T-helper 1 cell treated with Interleukin-12 subunit alpha and Interleukin-12 subunit beta and Interleukin-4 antibody, amounts not matched to agents 30 μg/mL and 1 μg/mL, for 36 hours (primary cell): ENCODE measurements around the gene KMT5C.
"Not testable (repeated sequence)": the region's sequence is repeated elsewhere in the genome, so short reads cannot be mapped to it uniquely, and the experiment has no call there.

Source experiments
- H3K27ac Mint-ChIP-seq: one replicate; pipeline ENCODE4 v1.8.0; 2021; ENCODE audit warnings: mild to moderate bottlenecking, mixed read lengths
- H3K27me3 Mint-ChIP-seq: one replicate; pipeline ENCODE4 v1.8.0; 2021; ENCODE audit warnings: low read depth, mixed read lengths
- H3K36me3 Mint-ChIP-seq: one replicate; pipeline ENCODE4 v1.8.0; 2021; ENCODE audit warnings: low read depth, mixed read lengths
- H3K4me1 Mint-ChIP-seq: one replicate; pipeline ENCODE4 v1.8.0; 2021; ENCODE audit warnings: low read depth, mixed read lengths
- H3K4me3 Mint-ChIP-seq: one replicate; pipeline ENCODE4 v1.8.0; 2021; ENCODE audit warnings: mild to moderate bottlenecking, moderate library complexity, mixed read lengths
- H3K9me3 Mint-ChIP-seq: one replicate; pipeline ENCODE4 v1.8.0; 2021; ENCODE audit warnings: mixed read lengths

The KMT5C gene

DNA sequence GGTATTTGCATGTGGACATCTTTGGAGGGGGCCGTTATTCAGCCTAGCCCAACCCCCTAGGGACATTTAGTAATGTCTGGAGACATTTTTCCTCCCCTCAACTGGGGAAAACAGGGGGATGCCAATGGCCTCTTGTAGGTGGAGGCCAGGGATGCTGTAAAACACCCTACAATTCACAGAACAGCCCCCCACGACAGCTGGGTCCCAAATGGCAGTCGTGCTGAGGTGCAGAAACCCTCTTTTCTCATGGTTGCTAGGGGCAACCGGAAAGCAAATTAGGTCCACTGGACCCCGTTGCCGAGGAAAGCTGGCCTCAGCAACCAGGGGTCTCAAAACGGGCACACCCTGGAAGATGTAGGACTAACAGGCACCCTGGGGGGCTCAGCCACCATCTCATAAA, 29.2 kb upstream of the KMT5C start:
- no peaks in the 10 kb centered on the region for H3K27me3 Mint-ChIP-seq
- H3K36me3 Mint-ChIP-seq = peaks cover 3% of the 10 kb centered on the region
- H3K9me3 Mint-ChIP-seq = no peaks in the 10 kb centered on the region
- H3K4me1 Mint-ChIP-seq = peaks cover 2% of the 10 kb centered on the region
- H3K4me3 Mint-ChIP-seq = no peak overlapping the region
- no peak overlapping the region for H3K27ac Mint-ChIP-seq

DNA sequence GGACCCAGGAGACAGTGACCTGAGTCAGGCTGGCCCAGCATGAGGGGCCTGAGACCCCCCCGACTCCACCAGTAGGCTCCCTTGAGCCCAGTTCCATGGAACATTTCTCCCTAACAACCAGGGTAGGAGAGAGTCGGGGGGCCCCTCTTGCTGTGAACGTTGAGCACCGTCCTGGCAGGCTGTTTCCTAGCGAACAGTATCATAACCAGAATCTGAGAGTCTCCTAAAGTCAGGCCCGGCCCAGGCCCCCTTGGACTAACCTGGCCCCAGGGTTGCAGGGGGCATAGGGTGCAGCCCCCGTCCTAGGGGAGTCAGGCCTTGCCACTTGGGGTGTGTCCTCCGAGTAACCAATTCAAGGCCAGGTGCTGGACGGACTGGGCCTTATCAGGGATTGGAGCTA, 28.3 kb upstream of the KMT5C start:
- no peaks in the 10 kb centered on the region for H3K4me1 Mint-ChIP-seq
- no peaks in the 10 kb centered on the region for H3K9me3 Mint-ChIP-seq
- H3K36me3 Mint-ChIP-seq = peaks cover 3% of the 10 kb centered on the region
- no peak overlapping the region for H3K4me3 Mint-ChIP-seq
- no peak overlapping the region for H3K27ac Mint-ChIP-seq
- no peaks in the 10 kb centered on the region for H3K27me3 Mint-ChIP-seq

DNA sequence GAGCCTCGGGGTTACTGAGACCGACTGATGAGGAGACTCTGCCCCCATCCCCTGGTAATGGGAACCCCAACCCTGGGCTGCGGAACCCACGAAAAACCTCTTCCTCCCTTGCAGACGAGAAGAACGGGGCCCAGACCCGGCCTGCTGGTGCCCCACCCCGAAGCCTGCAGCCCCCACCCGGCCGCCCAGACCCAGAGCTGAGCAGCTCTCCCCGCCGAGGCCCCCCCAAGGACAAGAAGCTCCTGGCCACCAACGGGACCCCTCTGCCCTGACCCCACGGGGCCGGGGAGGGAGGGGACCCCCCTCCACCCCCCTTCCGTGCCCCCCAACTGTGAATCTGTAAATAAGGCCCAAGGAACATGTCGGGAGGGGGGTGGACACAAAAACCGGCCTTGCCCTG, 27.9 kb upstream of the KMT5C start:
- Mint-ChIP-seq H3K4me3 (no peak overlapping the region), H3K36me3 (peaks cover 3% of the 10 kb centered on the region), H3K4me1 (no peaks in the 10 kb centered on the region), H3K9me3 (no peaks in the 10 kb centered on the region), H3K27ac (no peak overlapping the region), H3K27me3 (no peaks in the 10 kb centered on the region)

DNA sequence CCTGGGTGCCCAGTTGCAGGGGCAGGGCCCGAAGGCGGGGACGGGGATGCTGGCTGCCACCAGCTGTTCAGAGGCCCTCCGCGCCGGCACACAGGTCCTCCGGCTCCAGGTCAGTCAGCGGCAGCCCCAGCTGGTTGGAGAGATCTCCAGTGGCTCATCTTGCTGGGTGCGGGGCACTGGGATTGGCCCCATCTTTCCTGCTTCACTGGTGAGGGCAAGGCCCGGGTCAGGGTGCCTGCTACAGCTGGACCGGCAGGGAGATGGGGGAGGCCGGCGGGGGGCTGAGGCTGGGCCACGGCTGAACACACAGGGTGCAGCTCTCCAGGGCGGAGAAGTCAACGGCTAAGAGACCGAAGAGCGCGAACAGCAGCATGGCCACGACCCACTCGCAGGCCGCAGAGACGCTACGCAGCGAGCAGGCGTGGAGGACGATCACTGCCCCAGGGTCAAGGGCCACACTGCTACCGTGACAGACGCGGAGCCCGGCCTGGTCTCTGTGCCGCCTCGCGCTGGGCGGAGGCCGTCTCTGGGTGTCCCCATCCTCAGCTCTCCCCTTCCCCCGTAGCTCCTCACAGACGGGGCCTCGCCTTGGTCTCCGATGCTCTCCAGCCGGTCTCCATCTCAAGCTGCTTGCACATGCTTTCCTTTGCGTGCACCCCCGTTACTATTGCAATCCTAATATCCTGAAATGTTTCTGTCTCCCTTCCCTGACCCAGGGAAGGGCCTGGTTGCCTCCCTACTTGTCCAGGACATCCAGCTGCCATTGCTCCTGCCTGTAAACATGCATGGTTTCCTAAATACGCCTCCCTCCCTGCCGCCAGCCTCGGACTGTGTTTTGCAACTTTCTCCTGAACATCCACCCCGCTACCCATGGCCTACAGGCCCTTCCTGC, 26.8 kb upstream of the KMT5C start:
- Mint-ChIP-seq H3K36me3 (no peaks in the 10 kb centered on the region), H3K9me3 (no peaks in the 10 kb centered on the region), H3K27ac (no peak overlapping the region), H3K4me3 (no peak overlapping the region), H3K27me3 (no peaks in the 10 kb centered on the region), H3K4me1 (no peaks in the 10 kb centered on the region)

DNA sequence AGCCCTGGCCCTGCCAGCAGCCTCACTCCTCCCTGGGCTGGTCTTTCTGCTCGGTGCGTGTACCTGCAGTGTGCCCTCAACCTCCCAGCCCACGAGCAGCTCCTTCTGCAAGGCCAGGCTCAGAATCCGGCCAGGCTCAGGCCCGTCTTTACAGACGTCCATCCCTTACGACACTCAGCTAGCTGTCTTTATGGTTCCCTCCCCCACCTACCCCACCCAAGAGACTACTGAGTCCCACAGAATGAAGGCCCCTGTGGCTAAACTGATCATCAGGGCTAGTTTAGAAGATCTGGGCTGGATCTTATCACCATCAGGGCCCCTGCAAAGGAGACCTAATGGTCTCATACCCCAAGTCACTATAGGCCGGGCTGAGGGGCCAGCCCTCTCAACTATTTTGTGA, 25.3 kb upstream of the KMT5C start:
- Mint-ChIP-seq H3K9me3 (no peaks in the 10 kb centered on the region), H3K27me3 (no peaks in the 10 kb centered on the region), H3K4me3 (no peak overlapping the region), H3K36me3 (no peaks in the 10 kb centered on the region), H3K27ac (no peak overlapping the region), H3K4me1 (no peaks in the 10 kb centered on the region)

DNA sequence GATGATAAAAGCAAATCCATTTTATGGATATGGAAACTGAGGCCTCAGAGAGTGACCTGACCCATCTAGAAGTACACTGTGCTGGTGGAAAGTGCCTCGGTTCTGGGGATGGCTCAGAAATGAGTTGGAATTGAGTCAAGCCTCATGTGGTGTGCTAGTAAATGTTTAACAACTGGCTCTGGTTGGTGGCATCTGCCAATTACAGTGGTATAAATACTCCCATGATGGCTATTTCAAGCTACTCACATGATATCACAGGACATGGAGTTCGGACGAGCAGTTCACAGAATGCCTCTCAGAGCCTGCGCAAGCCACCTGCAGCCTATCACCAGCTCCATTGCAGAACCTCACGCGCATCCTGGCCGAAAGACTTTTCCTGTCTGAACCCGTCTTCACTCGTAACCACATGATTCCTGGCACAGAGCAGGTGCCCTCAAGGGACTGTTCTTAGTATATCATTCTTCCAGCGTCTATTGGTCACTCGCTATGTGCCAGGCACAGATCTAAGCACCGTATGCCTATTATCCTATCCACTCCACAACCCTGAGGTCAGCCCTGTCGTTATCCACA, 23.6 kb upstream of the KMT5C start:
- H3K27me3 Mint-ChIP-seq = no peaks in the 10 kb centered on the region
- H3K4me3 Mint-ChIP-seq = no peak overlapping the region
- no peak overlapping the region for H3K27ac Mint-ChIP-seq
- no peaks in the 10 kb centered on the region for H3K9me3 Mint-ChIP-seq
- H3K4me1 Mint-ChIP-seq = no peaks in the 10 kb centered on the region
- H3K36me3 Mint-ChIP-seq = no peaks in the 10 kb centered on the region

DNA sequence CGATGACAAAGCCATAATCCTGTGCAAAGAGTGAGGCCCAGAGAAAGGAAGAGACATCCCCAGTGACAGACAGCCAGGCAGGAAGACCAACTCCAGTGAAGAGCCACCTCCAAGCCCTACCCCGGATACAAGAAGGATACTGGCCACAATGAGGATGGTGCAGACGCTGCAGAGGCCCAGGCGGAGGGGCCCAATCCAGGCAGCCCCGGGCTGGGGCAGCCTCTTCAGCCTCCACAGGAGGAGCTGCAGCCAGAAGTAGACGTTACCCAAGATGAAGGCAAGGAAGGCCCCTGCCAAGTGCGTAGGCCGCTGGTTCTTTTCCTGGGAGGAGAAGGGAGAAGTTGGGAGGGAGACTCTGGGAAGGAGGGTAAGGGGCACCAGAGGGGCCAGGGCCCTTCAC, 23.0 kb upstream of the KMT5C start:
- Mint-ChIP-seq H3K4me3 (no peak overlapping the region), H3K36me3 (no peaks in the 10 kb centered on the region), H3K27me3 (peaks cover under 1% of the 10 kb centered on the region), H3K4me1 (no peaks in the 10 kb centered on the region), H3K9me3 (no peaks in the 10 kb centered on the region), H3K27ac (no peak overlapping the region)

DNA sequence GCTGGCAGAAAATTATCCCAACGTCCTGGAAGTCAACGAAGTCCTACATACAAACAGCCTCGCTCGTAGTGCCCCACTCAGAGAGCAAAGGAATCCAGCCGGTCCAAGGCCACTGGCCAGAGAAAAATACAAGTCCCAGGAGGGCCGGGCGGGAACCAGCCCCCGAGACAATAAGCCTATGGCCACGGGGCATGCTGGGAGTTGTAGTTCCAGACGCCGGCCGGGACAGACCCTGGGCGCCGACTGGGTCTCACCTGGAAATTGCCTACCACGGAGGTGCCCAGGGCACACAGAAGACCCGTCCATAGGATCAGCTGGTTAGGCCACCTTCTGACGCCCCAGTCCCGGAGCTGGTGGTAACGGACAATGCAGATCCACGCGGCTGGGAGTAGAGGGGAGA, 19.9 kb upstream of the KMT5C start:
- no peaks in the 10 kb centered on the region for H3K9me3 Mint-ChIP-seq
- no peak overlapping the region for H3K27ac Mint-ChIP-seq
- peaks cover 9% of the 10 kb centered on the region for H3K27me3 Mint-ChIP-seq
- peaks cover 4% of the 10 kb centered on the region for H3K4me1 Mint-ChIP-seq
- no peak overlapping the region for H3K4me3 Mint-ChIP-seq
- no peaks in the 10 kb centered on the region for H3K36me3 Mint-ChIP-seq

DNA sequence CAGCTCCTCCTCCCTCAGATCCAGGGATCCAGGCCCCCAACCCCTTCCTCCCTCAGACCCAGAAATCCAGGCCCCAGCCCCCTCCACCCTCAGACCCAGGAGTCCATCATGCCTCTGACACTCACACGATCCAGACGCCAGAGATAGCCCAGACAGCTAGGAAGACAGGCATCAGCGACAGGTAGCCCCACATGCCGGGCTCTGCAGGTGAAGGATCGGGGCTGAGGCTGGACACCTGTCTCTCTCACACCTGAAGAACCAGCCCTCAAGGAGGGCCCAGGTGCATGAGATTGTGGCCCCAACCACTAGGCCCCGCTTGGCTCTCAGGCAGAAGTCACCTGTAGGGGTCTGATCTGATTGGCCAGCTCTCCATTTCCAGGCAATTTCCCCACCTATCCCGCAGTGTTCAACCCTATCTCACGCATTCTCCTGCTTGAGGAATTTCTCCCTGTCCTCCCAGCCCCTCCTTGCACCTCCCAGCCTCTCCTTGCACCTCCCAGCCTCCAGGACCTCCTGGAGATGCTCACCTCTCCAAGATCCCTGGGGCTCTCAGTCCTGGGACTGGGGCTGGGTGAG, 18.7 kb upstream of the KMT5C start:
- H3K27me3 Mint-ChIP-seq = peaks cover 9% of the 10 kb centered on the region
- H3K27ac Mint-ChIP-seq = no peak overlapping the region
- H3K36me3 Mint-ChIP-seq = no peaks in the 10 kb centered on the region
- H3K9me3 Mint-ChIP-seq = no peaks in the 10 kb centered on the region
- H3K4me1 Mint-ChIP-seq = peaks cover 7% of the 10 kb centered on the region
- no peak overlapping the region for H3K4me3 Mint-ChIP-seq

DNA sequence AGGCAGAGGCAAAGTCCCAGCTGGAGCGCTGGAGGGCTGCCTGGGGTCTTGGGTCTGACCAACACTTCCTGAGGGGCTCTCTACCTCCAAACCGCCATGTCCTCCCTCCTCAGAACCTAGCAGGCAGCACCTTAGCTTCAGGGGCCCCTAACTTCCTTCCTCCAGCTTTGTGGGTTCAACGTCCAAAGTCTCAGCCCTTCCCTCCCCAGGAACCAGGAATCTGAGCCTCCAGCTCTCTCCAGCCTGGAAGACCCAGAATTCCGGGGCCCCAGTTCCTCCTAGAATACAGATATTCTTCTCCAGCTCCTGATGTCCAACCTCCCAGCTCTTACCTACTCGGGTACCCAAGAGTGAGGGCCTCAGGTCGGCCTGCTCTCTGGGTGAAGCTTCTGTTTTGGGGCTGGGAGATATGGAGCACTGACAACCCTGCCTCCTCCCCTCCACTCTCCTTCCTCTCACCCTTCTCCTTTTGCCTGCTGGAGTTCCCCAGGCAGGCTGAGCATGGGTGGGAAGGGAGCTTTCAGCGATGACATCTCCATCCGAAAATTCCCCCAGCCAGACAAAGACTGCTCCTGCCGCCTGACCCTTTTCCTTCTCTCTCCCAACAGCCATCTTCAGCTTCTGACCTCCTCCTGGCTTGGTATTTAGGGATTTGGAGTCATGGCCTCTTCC, 18.1 kb upstream of the KMT5C start:
- H3K27me3 Mint-ChIP-seq = peaks cover 9% of the 10 kb centered on the region
- no peak overlapping the region for H3K4me3 Mint-ChIP-seq
- no peak overlapping the region for H3K27ac Mint-ChIP-seq
- no peaks in the 10 kb centered on the region for H3K9me3 Mint-ChIP-seq
- no peaks in the 10 kb centered on the region for H3K36me3 Mint-ChIP-seq
- peaks cover 7% of the 10 kb centered on the region for H3K4me1 Mint-ChIP-seq

DNA sequence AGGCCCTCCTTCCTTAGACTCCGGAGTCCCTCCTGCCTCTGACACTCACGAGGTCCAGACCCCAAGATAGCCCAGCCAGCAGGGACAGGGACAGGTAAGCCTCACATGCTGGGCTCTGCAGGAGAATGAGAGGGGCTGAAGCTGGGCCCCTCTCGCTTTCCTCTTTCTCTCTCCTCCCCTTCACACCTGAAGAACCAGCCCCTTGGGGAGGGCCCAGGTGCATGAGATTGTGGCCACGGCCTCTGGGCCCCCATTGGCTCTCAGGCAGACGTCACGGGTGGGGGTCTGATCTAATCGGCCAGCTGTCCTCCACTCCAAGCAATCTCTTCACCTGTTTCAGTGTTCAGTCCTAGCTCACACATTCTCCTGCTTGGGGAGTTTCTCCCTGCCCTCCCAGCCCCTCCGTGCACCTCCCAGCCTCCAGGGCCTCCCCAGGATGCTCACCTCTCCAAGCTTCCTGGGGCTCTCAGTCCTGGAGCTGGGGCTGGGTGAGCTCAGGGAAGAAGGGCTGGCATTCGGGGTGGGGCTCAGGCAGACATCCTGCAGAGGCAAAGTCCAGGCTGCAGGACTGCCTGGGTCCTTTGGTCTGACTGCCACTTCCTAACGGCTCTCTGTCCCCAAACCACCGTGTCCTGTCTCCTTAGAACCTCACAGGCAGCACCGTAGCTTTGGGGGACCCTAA, 17.3 kb upstream of the KMT5C start:
- Mint-ChIP-seq H3K4me3 (no peak overlapping the region), H3K4me1 (peaks cover 7% of the 10 kb centered on the region), H3K27me3 (peaks cover 9% of the 10 kb centered on the region)

DNA sequence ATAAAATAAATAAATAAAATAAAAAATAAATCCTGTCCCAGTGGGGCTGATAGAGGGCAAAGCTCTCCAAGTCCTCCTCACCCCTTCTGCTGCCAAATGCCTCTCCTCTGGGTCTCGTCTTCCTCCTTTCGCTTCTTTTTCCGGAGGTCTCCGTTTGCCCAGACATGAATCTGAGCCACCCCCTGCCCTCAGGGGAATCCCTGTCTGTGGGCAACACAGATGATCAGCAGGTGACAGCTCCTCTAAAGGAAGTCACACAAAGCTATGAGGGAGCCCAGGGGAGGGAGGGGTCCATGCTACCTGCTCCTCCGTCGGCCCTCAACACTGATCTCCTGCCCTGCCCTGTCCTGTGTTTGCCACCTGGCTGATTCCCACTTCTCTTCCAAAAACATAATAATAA, 15.0 kb upstream of the KMT5C start:
- Mint-ChIP-seq H3K27me3 (peaks cover 13% of the 10 kb centered on the region), H3K9me3 (no peaks in the 10 kb centered on the region), H3K27ac (no peak overlapping the region), H3K36me3 (no peaks in the 10 kb centered on the region), H3K4me3 (no peak overlapping the region), H3K4me1 (peaks cover 7% of the 10 kb centered on the region)

More for the DNA sequence above, 17.3 kb upstream of the KMT5C start:
- H3K36me3 Mint-ChIP-seq = no peaks in the 10 kb centered on the region
- H3K27ac Mint-ChIP-seq = no peak overlapping the region
- no peaks in the 10 kb centered on the region for H3K9me3 Mint-ChIP-seq

DNA sequence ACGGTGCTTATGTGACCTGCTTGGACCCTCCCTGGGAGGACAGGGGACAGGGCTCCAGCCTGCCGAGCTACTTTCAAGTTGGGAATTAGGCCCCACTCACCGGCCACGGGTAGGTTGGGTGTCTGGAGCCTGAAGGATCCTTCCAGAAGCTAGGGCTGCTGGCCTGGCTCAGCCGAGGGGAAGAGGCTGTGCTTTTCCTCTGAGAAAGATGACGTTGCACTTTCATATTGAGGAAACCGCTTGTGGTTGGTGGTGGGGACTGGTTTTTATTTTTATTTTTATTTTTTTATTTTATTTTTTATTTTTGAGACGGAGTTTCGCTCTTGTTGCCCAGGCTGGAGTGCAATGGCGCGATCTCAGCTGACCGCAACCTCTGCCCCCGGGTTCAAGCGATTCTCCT, 14.5 kb upstream of the KMT5C start, which contains the start of gene TMEM150B:
Gene TMEM150B (minus strand): TSS at position 170 of the 400 bp plus-strand sequence. CDS start 4,305 bp downstream, outside the sequence.
- H3K27me3 Mint-ChIP-seq = peaks cover 13% of the 10 kb centered on the region
- H3K4me1 Mint-ChIP-seq = peaks cover 7% of the 10 kb centered on the region
- no peaks in the 10 kb centered on the region for H3K36me3 Mint-ChIP-seq
- no peak within 1 kb of the TSS for H3K4me3 Mint-ChIP-seq
- H3K9me3 Mint-ChIP-seq = no peaks in the 10 kb centered on the region
- no peak within 1 kb of the TSS for H3K27ac Mint-ChIP-seq

DNA sequence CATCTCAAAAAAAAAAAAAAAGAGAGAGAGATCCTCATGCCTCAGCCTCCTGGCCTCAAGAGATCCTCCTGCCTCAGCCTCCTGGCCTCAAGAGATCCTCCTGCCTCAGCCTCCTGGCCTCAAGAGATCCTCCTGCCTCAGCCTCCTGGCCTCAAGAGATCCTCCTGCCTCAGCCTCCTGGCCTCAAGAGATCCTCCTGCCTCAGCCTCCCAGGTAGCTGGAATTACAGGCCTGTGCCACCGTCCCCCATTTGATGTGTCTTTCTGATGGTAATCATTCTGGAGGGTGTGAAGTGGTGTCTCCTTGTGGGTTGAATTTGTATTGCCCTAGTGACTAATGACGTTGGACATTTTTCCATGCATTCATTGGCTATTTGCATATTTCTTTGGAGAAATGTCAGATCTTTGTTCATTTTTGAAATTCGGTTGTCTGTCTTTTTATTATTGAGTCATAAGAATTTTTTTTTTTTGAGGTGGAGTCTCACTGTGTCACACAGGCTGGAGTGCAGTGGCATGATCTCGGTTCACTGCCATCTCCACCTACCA, 10.8 kb upstream of the KMT5C start:
- H3K27ac Mint-ChIP-seq, H3K9me3 Mint-ChIP-seq, H3K36me3 Mint-ChIP-seq, H3K27me3 Mint-ChIP-seq, H3K4me3 Mint-ChIP-seq, H3K4me1 Mint-ChIP-seq: not testable (repeated sequence)
